Superior temporal gyrus (tissue), 1 donor: ENCODE data around the gene VANGL1.

Experiments
- DNase-seq: peaks from one replicate; pipeline ENCODE4 v3.0.0-alpha.2; 2016; ENCODE audit errors: extremely low spot score

The VANGL1 gene

GRCh38 chr1:115643666-115644065 lies 1.9 kb downstream of the VANGL1 start:
- DNase-seq = no peak

DNA sequence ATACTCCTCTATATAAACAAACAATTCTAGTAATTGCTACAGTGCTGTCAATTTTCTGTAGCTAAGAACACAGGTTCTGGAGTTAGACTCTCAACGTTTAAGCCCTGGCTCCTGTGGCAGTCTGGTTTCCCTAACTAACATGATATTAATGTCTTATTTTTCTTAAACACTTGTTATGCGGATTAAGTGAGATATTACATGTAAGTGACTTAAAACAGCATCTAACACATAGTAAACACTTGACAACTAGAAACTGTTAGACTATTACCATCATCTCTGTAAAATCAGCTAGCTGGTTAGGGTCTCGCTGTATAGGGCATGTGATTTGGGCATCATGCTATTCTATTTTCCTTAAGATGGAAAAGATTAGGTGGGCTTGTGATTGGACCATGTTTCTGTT lies 2.3 kb downstream of the VANGL1 start:
- no peak for DNase-seq

DNA sequence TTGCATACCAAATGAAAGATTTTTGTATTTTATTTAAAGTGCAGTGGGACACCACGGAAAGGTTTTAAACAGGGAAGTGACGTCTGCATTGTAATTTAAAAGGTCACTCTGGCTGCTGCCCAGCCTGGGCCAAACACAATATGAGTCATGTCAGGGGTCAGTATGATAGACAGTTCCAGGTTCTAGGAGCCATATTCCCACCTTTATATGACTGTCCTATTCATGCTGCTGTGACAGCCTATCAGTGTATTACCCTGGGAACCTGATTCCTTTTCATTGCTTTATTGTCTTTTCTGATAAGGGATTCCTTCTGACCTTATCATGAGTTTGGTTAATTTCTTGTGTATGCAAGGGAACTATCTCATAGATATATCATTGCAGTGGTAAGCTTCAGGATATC lies 5.3 kb downstream of the VANGL1 start:
- no peak for DNase-seq

- no peak for DNase-seq
Observed at GRCh38 chr1:115647507-115647906, 5.7 kb downstream of the VANGL1 start.

- DNase-seq = no peak
Observed at GRCh38 chr1:115647919-115648650, 6.3 kb downstream of the VANGL1 start.

DNA sequence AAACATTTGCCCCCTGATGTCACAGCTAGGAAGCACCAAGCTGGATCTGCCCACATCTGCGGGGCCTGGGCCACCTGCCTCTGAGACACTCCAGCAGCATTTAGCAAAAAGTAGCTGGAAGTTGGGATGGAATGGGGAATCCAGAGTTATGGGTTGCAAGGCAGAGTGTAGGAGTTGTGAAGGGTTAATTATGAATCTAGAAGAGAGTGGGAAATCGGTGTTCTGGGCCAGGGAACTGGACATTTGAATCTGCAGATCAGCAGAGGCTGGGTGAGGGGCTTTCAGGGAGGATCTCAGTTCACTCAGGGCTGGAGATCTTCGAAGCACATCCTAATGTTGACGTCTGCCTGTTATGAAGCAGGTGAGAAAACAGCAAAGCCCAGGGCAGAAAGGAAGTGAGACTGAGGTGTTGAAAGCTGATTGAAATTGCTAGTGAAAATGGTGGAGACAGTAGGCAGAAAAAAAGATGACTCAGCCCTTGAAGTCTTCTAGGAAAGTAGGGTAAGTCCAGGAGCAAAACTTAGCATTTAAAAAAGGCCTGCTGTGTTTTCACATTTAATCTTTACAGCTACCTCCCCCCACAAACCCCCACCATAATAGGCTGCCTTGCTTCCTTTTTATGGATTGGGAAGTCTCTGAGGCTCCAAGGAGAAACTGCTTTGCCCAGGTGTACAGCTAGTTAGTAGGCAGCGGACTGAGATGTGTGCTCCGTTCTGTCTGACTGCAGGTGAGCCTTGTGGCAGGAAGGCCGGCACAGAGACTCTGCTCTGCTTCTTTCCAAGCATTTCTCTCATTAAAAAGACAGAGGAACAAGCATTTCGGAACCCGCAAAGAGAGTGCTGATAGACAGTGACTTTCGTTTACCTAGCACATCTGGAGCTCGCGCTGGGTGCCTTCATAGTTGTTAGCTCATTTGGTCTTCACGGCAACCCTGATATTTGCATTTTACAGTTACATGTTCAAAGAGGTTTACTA lies 7.2 kb downstream of the VANGL1 start:
- no peak for DNase-seq

DNA sequence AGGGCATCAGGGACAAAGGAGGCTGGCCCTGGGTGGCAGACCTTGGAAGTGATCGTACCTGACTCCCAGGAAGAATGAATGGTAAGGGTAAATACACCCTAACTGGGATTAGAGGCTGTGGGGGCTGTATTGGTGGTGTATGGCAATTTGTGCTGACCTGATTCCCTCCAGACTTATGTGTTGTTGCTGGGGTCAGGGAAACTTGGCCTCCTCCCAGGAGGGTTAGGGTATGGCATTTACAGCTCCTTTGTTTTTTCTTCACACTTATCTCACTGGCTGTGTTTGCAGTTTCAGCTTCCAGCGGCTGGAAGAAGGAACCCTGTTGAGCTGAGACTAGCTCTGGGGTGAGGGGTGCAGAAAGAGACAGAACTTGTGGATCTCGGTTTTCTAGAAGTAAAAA lies 8.2 kb downstream of the VANGL1 start:
- DNase-seq = no peak

- no peak for DNase-seq
Observed at GRCh38 chr1:115650961-115651360, 9.2 kb downstream of the VANGL1 start.

DNA sequence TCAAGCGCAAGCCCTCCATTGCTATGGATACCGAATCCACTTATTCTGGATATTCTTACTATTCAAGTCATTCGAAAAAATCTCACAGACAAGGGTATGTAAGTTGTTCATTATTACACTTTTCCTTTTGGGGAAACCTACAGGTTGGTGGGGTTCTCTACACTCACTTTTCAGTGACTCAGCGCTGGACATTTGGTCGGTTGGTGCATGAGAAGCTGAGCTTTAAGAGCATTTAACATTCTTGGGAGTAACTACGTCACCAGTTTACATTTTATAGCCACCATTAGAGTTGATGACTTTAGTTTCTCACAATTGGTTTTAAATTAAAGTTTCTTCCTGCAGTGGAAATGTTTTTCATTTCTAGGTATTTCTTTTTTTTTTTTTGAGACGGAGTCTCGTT lies 9.6 kb downstream of the VANGL1 start:
- no peak for DNase-seq

GRCh38 chr1:115652236-115652788 lies 10.5 kb downstream of the VANGL1 start:
- DNase-seq = no peak

GRCh38 chr1:115654125-115654524 lies 12.4 kb downstream of the VANGL1 start:
- no peak for DNase-seq

DNA sequence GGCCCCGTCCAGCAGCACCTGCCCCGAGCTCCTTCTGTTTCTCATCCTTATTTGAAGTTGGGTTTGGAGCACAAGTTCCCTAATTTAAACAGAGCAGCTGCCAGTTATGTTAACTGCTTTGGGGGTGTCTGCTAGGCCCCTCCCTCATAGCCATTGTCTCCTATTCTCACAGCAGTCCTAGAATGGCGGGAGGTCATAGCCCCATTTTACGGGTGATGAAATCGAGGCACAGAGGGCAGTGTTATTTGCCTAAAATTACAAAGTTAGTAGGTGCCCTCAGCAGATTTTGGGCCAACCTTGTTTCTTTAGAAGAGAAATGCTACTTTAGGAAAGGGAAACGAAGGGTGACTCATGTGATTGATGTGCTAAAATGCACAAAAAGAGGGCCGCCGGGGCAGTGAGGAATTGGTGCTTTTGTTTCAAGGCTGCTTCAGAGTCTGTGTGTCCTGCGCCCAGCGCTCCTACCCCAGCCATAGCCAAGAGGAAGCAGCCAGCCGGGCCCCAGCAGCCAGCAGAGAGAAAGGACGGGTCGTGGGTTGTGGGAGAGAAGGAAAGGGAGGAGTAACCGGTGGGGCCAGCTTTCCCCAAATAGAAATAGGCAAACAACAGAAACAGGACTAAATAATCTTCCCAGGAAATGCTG lies 13.0 kb downstream of the VANGL1 start:
- DNase-seq = no peak

GRCh38 chr1:115655306-115655663 lies 13.5 kb downstream of the VANGL1 start:
- DNase-seq = no peak

GRCh38 chr1:115655916-115656315 lies 14.1 kb downstream of the VANGL1 start:
- DNase-seq = no peak

- no peak for DNase-seq
Observed at GRCh38 chr1:115656461-115657077, 14.8 kb downstream of the VANGL1 start.

GRCh38 chr1:115658646-115659045 lies 16.9 kb downstream of the VANGL1 start:
- DNase-seq = no peak

DNA sequence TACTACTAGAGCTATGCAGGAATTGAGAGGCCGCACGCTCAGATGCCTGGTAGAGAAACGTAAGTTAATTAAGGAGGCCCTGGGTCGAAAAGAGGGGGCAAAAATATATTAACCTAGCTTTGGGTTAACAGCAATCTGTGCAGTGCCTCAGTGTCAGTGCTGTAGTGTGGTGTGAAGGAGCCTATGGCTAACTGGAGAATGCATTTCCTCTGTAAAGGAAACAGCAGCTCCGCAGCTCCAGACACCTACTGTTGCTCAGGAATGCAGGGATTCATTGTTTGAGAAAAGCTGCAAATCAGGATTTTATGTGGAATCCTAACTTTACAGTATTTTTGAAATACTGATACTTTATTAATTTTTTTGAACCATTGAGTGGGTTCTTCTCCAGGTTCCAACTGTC lies 18.4 kb downstream of the VANGL1 start:
- DNase-seq = no peak

GRCh38 chr1:115661157-115661556 lies 19.4 kb downstream of the VANGL1 start:
- DNase-seq = no peak

DNA sequence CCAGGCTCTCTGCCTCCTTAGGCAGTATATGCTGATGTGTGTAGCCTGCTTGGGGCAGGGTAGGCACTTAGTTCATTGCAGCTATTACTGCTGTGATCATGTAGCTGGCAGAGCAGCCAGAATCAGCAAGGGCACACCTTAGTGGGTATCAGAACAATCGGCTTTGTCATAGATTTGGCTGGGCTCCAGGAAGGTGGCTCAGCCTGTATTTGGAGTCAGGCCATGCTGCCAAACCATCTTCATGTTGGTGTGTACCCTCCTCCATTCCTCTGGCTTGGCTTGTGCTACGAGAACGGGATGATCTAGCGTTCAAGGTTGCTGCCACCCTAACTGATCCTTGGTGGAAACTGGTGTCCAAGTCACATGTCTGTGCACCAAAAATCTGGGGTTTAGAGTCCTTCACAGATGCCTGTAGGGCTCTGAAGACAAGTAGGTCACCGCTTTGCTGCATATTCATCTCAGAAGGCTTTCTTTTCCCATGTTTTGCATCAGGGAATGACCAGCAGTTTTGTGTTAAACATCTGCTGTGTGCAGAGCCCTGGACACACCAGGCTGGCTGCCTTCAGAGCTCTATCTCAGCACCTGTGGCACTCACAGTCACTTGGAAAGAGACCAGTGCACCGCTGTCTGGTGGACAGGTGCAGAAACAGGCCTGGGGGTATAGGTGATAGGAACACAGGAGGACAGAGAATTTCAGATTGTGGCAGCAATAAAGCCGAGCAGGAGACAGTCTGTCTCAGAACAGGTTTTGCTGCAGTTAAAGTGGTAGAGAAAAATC lies 23.7 kb downstream of the VANGL1 start:
- no peak for DNase-seq

DNA sequence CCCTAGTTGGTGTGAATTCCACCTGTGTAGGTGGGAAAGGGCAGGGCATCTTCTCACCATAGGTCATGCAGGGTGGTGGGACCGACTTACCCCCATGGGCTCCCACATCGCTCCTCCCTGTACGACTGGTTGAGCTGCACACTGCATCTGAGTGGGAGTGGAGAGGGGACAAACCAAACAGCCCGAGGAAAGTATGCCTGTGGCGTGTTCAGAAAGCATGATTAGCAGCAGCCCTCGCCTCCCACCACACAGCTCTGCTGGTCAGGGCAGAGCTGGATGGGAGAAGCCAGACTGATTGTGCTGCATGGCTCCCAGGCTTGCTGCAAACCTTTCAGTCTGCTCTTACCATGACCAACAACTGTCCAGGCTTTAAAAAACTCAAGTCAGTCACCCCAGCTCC lies 24.4 kb downstream of the VANGL1 start:
- DNase-seq = no peak

- DNase-seq = no peak
Observed at GRCh38 chr1:115666702-115667101, 24.9 kb downstream of the VANGL1 start.
